H1 (cell line): Measurements from ENCODE around the gene UBE2D2. TPM values are rescaled to one million over a fixed set of nuclear protein-coding genes. Genes with fewer than 3 reads are reported as not detected.

Experiments
- CHD2 ChIP-seq: IDR thresholded peaks from 2 replicates; pipeline ENCODE4 v1.6.1; 2012; ENCODE audit warnings: low read length, improper control_type of control experiment
- EZH2 ChIP-seq: fragments of 200-600 bp; sonication (generic); IDR thresholded peaks from 2 replicates; pipeline ENCODE4 v1.7.1; 2012; ENCODE audit warnings: low read depth, mild to moderate bottlenecking, moderate library complexity, low read length, inconsistent platforms; ENCODE audit not compliant: severe bottlenecking
- FOSL1 ChIP-seq: IDR thresholded peaks from 2 replicates; pipeline ENCODE4 v1.6.1; 2011; ENCODE audit warnings: mild to moderate bottlenecking, low read depth, low read length, moderate library complexity; ENCODE audit not compliant: insufficient read depth
- GTF2F1 ChIP-seq: IDR thresholded peaks from 2 replicates; pipeline ENCODE4 v1.6.1; 2012; ENCODE audit warnings: low read depth, low read length, improper control_type of control experiment, borderline replicate concordance
- KDM4A ChIP-seq: IDR thresholded peaks from one replicate; pipeline ENCODE4 v1.7.1; 2012; ENCODE audit warnings: low read depth, mild to moderate bottlenecking, moderate library complexity, low read length, inconsistent platforms; ENCODE audit not compliant: severe bottlenecking
- SUZ12 ChIP-seq: fragments of 200-600 bp; sonication (generic); IDR thresholded peaks from 2 replicates; pipeline ENCODE4 v1.6.1; 2012; ENCODE audit warnings: mild to moderate bottlenecking, inconsistent platforms, low read length, moderate library complexity, mixed read lengths
- TAF7 ChIP-seq: optimal IDR thresholded peaks from 2 replicates; pipeline ENCODE3; 2011; ENCODE audit warnings: low read depth, mild to moderate bottlenecking, inconsistent platforms, low read length, moderate library complexity, borderline replicate concordance
- YY1 ChIP-seq: IDR thresholded peaks from 2 replicates; pipeline ENCODE4 v1.6.1; 2011; ENCODE audit warnings: low read depth, mild to moderate bottlenecking, low read length
- polyA plus RNA-seq, 7 experiments: library from polyadenylated mRNA; depleted of rRNA in 3 of 7; stranded (reverse) in 5 of 7; unstranded in 2 of 7; fragments of >200 nt in 5 of 7; fragments of 200-250 nt in 2 of 7; gene quantifications; 1 replicate in 5 of 7; 2 replicates in 1 of 7; 4 replicates in 1 of 7; pipeline versions ENCODE4 v1.2.1 to v1.2.3, GENCODE V29; 2011 to 2013; ENCODE audit warnings: missing spikeins in 2 of 7, mixed read lengths in 2 of 7
- total RNA-seq: library from RNA; stranded (reverse); fragmentation: NEBNext Ultra II Directional; extraction: Animal tissue kit (Norgen Biotek cat#: 25700); gene quantifications from 2 replicates; pipeline ENCODE4 v1.2.1, GENCODE V29; 2021

Gene UBE2D2
- total and polyA plus RNA-seq, 2 of the 8 experiments (the other 6 are each of a cell fraction or from before 2014, with no cell fraction given): 66.9 to 203 TPM

- TF ChIP-seq FOSL1 (no peak), GTF2F1 (no peak), TAF7 (no peak), KDM4A (no peak), YY1 (no peak), CHD2 (no peak), EZH2 (no peak), SUZ12 (no peak)
Measured at GRCh38 chr5:139675825-139676224, 114.7 kb downstream of the UBE2D2 start (continued).
